PC-9 (cell line): Measurements from ENCODE around the gene GPATCH3.

Source experiments
- CTCF ChIP-seq: fragments of 200-600 bp; sonication (generic); conservative IDR thresholded peaks from 2 replicates; pipeline ENCODE4 v1.6.1; 2017; ENCODE audit warnings: mixed run types, antibody characterized with exemption, mild to moderate bottlenecking, moderate library complexity
- EZH2 ChIP-seq: fragments of 200-600 bp; sonication (generic); IDR thresholded peaks from 2 replicates; pipeline ENCODE4 v1.8.0; 2017; ENCODE audit warnings: antibody characterized with exemption, low read depth

GRCh38 chr1:26861286-26861701, 39.0 kb downstream of the GPATCH3 start:
- TF ChIP-seq CTCF (no peak; the same call in 1 of the 2 replicates), EZH2 (no peak)
